Left cardiac atrium (tissue), 4 donors: Measurements from ENCODE around the gene HLA-DQA1. TPM values are rescaled to one million over a fixed set of nuclear protein-coding genes. Genes with fewer than 3 reads are reported as not detected.
"Not testable (repeated sequence)": the region's sequence is repeated elsewhere in the genome, so short reads cannot be mapped to it uniquely, and the experiment has no call there.

Experiments used
- ATAC-seq, 2 donors: fragments of 200-7000 bp; cut with Tn5 transposase; one replicate each; pipeline ENCODE4 v1.9.1; 2020; ENCODE audit warnings: mild to moderate bottlenecking in 2 of 2, moderate library complexity in 2 of 2
- DNase-seq: peaks from one replicate; pipeline ENCODE4 v3.0.0-alpha.2; 2020
- intact Hi-C, 2 donors: fragments of 100-400 bp; cut with DNase I; formaldehyde crosslinking; loops; one replicate each; pipeline versions ENCODE4 v1.14.1 to v1.15.1; 2022 to 2023
- total RNA-seq, 2 donors: library from RNA; stranded (reverse); fragmentation: NEBNext Ultra II Directional; extraction: Animal tissue kit (Norgen Biotek cat#: 25700); gene quantifications; one replicate each; pipeline ENCODE4 v1.2.1, GENCODE V29; 2021
- donor health status: DM: no; HTN: yes; CAD: no.
- donor health status: DM: no; HTN: yes; CAD: no; lungs with severe emphysema.
- donor health status: DM: yes; HTN: yes; CAD: no.
- donor health status: Dilated cardiomyopathy.

HLA-DQA1 gene
- total RNA-seq, 2 donors from 2014 or later = 7.7 to 8.3 TPM

DNA sequence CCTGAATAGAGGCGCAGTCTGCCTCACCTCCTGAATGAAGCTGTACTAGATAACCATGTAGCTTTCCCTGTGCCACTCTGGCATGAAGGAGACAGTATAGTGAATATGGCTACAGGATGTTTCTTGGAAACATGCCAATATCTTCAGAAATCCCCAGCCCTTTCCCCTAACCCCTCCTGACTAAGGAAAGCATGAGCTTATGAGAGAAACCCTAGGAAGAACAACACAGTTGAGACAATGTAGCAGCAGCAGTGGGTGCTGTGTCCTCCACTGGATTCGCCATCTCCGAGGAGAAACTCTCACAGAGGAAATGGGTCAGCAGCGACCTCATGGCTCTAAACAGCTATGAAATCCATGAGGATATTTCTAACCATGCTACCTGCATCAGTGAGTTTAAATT lies 6.7 kb downstream of the HLA-DQA1 start:
- intact Hi-C loops = no loop called here
- no peak for DNase-seq
- ATAC-seq = no peak

DNA sequence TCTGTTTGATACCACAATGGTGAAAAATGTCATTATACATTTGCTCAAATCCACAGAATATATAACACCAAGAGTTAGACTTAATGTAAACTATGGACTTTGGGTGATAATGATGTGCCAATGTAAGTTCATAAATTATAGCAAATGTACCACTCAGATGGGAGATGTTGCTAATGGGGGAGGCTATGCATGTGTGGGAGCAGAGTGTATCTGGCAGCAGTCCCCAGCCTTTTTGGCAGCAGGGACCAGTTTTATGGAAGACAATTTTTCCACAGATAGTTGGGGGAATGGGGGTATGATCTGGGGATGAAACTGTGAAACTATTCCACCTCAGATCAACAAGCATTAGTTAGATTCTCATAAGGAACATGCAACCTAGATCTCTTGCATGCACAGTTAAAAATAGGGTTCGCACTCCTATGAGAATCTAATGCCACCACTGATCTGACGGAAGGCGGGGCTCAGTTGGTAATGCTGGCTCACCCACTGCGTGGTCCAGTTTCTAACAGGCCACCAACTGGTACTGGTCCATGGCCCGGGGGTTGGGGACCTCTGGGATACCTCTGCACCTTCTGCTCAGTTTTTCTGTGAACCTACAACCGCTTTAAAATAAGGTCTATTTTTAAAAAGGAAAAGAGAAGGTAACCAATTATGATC lies 8.0 kb downstream of the HLA-DQA1 start:
- intact Hi-C loops = no loop called here
- ATAC-seq (no peak), DNase-seq (no peak)

DNA sequence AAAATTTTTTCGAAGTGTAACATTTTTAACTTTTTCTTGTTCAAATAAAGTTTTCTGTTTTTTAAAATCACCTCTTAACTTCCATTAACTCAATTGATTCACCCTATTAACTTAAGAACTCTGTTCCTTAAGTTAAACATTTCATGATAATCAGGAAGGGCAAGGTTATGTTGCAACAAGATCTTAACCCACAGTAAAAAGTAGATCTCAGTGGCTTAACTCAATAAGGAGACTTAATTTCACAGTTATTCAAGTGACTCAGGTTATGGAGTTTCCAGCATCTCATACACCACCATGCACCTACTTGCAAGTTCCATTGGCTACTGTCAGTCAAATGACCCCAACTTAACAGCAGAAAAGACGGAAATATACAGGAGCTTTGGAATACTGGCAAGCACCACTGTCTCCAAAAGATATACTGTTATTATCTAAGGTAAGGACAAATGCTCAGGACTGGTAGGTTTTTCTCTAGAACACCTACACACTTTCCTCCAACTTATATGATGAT lies 18.1 kb downstream of the HLA-DQA1 start:
- no peak for ATAC-seq
- DNase-seq = no peak
- intact Hi-C loops = no loop called here

DNA sequence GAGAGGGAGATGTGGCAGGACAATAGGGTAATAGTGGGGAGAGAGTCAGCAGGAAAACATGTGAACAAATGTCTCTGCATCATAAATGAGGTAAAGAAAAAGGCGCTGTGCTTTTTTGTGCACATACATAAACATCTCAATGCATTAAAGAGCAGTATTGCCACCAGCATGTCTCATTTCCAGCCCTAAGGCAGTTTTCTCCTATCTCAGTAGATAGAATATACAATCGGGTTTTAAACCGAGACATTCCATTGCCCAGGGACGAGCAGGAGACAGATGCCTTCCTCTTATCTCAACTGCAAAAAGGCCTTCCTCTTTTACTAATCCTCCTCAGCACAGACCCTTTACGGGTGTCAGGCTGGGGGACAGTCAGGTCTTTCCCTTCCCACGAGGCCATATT lies 20.1 kb downstream of the HLA-DQA1 start:
- DNase-seq, ATAC-seq, intact Hi-C loops: not testable (repeated sequence)

DNA sequence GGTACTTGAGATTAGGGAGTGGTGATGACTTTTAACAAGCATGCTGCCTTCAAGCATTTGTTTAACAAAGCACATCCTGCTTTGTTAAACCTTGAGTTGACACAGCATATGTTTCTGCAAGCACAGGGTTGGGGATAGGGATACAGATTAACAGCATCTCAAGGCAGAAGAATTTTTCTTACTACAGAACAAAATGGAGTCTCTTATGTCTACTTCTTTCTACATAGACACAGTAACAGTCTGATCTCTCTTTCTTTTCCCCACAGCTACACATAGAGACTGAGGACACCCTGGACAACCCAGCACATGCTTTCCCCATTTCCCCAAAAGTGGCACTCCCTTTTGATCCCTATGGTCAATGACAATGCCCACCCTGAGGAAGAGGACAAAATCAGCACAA lies 20.6 kb downstream of the HLA-DQA1 start:
- DNase-seq, intact Hi-C loops, ATAC-seq: not testable (repeated sequence)

DNA sequence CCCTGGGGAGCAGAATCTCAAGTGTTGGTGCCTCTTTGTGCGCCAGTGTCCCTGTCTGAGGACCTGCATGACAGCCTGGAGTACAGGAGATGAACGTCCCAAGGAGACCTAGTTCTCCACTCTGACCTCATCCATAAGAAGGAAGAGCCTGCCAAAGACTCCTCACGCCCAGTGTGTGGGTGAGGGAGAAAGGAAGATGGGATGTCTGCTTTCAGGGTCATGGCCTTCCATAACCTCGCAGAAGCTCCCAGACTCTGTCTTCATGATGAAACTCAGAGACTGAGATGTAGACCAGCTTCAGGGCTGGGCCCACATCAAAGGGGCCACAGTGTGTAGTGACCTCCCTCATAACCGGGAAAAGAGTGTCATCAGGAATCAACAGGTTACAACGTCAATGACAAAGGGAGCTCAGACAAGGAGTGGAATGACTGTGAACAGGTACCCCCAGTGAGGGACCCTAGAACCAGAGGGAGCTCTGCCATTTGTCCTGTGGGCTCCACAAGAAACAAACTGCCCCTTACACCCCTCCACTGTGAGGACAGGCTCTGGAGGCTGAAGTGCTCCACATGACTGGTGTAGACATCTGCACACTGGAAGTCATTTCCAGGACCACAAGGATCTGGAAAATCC lies 21.2 kb downstream of the HLA-DQA1 start:
- no peak for DNase-seq
- ATAC-seq = no peak
- intact Hi-C loops = no loop called here

DNA sequence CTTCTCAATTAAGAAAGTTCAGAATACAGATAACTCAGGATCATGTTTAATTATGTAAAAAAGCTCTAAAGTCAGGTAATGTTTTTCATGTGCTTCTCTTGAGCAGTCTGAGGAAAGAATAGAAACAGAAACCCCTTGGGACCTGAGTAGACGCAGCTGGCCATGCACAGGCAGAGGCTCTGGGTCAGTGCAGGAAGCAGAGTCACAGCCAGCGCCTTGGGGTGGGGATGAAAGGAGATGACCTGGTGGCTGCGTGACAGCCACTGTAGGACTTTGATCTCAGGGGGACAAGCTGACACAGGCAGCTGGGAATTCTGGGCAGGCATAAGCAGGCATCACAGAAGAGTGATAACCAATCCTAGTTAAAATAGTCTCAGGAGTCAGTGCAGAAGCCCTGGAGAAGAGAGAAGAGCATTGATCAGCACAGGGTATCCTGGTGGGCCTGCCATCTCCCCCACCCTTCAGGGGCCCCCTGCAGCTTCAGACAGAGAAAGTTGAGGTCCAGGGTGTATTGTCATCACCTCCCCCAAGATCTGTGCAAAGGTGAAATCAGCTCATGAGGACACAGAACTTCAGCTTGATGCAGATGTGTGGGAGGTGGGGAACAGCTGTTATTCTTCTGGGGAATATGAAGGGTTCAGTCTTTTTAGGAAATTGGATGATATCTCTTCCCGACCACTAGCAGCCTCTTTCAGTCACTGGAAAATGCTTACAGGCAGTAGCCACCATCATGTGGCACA lies 22.8 kb downstream of the HLA-DQA1 start:
- no peak for DNase-seq
- no peak for ATAC-seq
- intact Hi-C loops = no loop called here

DNA sequence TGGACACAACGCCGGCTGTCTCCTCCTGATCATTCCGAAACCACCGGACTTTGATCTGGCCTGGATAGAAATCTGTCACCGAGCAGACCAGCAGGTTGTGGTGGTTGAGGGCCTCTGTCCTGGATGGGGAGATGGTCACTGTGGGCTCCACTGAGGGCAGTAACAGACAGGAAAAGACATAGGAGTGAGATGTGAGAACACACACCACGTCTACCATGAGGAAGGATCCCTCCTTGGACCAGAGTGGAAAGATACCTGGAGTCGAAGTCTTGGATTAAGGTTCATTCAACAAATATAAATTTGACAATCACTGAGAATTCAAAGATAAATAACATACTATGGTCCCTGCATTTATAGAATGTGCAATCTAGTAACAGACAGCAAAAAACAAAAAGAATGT lies 24.9 kb downstream of the HLA-DQA1 start:
- no peak for DNase-seq
- no peak for ATAC-seq
- intact Hi-C loops = no loop called here

DNA sequence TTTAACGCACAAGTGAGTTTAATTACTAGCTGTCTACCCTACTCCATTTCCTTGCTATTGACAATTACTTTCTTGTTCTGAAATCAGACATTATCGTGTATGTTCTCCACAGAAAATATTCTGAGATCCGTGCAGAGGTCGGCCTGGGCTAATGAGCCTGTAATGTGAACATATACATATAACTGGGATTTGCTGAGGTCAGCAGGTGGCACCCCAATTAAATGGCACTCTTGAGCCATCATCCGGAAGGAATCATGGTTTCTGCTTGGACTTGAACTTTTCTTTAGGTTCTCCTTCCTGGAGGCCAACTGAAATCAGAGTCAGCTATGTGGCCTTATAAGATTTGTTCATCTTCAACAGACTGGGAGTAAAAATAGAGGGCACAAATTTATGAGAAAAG lies 25.6 kb downstream of the HLA-DQA1 start:
- intact Hi-C loops = no loop called here
- DNase-seq = no peak
- no peak for ATAC-seq

DNA sequence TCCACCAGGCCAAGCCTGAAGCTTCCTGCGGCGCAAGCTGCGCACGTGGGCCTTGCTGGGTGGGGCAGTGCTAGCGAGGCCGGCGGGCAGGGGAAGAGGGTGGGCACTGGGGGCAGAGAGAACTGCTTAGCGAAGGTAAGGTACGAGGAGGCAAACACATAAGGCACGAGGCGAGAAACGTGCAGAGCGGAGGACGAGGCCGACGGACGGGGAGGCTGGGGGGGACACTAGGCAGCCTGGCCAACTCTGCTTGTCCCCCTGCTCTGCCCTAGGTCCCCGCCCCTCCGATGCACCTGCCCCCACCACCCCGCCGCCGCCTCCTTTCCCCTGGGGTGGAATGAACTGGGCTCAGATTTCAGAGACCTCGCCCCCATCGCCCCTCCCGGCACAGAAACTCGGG lies 27.1 kb downstream of the HLA-DQA1 start:
- no peak for ATAC-seq
- intact Hi-C loops = no loop called here
- no peak for DNase-seq

DNA sequence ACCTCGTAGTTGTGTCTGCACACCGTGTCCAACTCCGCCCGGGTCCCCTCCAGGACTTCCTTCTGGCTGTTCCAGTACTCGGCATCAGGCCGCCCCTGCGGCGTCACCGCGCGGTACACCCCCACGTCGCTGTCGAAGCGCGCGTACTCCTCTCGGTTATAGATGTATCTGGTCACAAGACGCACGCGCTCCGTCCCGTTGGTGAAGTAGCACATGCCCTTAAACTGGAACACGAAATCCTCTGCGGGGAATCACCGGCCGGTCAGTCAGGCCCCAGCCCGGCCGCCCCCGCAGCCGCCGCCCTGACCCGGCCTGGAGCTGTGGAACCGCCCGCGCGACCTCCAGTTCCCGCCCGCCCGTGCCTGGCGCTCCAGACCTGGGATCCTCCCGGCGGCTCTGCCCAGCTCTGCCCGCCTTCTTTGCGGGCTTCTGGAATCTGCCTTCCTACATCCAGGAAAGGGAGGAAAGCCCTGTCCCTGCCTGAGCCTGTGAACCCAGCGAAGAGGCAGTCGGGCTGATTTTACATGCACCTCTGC lies 27.7 kb downstream of the HLA-DQA1 start:
- DNase-seq = peak; percentile 42
- ATAC-seq = peak in 1 of 2 donors; percentile 59
- intact Hi-C loops = loop anchor here in 1 of 2 donors (5.0 kb wide), 1 partner anchor 97 kb away; the partner anchor contains the start of gene HLA-DQB2

DNA sequence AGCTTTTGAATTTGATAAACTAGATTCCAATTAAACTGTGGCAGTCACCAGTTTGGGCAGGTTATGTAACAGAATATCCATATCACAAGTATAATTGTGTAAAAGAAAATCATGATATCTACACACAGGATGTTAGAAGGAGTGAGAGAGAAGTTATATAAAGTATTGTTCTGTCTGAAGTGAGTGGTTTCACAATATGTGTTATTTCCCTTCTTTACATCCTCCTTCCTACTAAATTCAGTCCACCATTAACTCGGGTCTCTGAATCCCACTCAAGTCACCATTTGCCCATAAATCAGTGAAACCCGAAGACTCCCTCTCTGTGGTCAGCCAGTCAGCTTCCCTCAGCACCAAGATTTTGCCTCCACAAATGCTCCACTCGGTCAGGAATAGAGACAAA lies 28.5 kb downstream of the HLA-DQA1 start:
- intact Hi-C loops = loop anchor here in 1 of 2 donors (5.0 kb wide), 1 partner anchor 97 kb away; the partner anchor contains the start of gene HLA-DQB2
- DNase-seq = no peak
- no peak for ATAC-seq

DNA sequence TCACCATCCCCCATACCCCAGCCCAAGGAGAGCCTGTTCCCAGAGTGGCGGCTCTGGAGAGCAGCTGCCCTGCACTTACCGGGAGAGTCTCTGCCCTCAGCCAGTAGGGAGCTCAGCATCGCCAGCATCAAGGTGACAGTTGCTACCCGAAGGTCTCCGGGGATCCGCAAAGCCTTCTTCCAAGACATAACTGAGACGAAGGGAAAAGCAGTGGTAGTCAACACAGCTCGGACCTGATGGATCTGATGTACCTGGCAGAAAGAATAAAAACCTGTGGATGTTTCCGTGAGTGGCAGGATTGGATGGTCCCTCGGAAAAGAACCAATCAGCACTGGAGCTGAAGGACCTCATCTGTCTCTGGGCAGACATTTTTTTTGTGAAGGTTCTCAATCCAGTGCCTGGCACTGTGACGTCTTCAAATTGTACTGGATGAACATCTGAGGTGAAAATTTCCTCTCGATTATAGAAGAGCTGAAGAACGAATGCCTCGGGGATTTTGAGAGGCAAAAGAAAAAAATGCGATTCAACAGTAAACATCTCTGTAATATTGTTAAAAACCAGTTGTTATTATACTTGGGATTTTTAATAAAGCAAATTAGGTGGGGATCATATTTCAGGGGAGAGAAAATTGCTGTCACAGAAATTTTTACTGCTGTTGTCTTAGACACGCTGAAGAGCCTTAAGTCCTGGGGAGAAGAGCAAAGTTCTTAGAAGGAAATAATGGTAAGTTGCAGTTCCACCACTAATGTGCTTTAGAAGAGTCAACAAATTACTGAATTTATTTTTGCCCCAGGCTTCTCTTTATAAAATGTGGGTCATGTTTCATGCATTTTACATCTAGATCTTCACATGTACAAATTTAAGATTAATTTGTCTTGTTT lies 29.5 kb downstream of the HLA-DQA1 start, which contains the start of gene HLA-DQB1:
HLA-DQB1 (minus strand) TSS at position 238 of the 881 bp plus-strand sequence; CDS start at position 188, 50 bp downstream.
- peak; percentile 86 to 87 for ATAC-seq
- intact Hi-C loops = loop anchor here in 1 of 2 donors (5.0 kb wide), 1 partner anchor 96 kb away; the partner anchor contains the start of gene HLA-DQB2
- DNase-seq = peak; percentile 23

DNA sequence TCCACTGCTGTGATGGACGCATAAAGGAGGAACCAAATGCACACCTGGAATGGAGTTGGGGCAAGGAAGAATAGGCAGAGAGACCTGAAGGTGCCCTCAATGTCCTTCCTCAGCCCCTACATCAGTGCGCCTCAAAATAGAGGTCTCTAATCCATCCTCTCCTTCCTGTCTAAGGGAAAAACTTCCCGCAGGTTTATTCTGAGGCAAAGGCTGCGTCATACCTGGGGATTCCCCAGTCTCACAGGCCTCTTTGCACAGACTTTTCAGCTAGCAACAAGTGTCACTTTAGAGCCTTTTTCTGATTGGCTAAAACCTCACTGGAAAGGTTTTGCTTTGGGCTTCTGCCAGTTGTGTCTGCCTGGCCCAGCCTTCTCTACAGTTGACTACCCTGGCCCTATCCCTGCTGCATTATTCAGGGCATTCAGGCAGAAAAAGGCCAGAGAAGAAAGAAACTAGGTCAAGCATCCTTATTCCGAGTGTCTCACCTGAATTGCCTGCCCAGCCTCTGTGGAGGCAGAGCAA lies 31.1 kb downstream of the HLA-DQA1 start:
- ATAC-seq = peak; percentile 79 to 88
- intact Hi-C loops = loop anchor here in 1 of 2 donors (5.0 kb wide), 1 partner anchor 94 kb away; the partner anchor contains the start of gene HLA-DQB2
- peak; percentile 28 for DNase-seq

DNA sequence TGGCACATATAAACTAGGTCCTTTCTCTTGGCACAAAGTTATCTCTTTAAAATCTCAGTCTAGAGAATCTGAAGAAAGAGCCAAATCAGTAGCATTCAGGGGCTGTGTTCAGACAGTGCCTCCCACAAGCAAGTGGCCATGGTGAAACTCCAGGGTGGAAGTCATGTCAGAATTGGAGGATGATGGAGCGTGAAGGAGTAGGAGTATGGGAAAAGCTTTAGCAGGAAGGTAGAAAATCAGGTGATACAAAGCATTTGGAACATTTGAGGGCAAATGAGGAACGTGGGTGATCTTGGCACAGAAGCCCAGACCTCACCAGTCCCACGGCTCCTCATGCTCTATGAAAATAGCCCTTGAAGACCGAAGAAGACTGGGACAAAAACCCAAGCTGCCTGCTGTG lies 32.0 kb downstream of the HLA-DQA1 start:
- no peak for DNase-seq
- intact Hi-C loops = loop anchor here in 1 of 2 donors (5.0 kb wide), 1 partner anchor 93 kb away; the partner anchor contains the start of gene HLA-DQB2
- no peak for ATAC-seq

DNA sequence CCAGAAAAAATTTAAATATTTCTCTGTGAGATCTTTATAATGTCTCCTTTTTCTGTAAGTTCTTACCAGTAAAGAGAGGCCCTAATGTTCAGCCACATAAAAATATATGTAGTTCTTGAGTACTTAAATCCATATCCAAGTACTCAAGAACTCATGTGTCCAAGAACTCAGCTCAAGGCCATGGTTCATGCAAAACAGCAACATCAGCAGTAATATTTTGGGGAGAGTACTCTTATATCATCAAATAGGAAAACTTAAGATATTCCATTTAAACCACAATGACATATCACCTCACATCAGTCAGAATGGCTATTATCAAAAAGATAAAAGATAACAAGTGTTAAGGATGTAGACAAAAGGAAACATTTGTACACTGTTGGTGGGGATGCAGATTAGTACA lies 32.7 kb downstream of the HLA-DQA1 start:
- no peak for DNase-seq
- no peak for ATAC-seq
- intact Hi-C loops = loop anchor here in 1 of 2 donors (5.0 kb wide), 1 partner anchor 92 kb away; the partner anchor contains the start of gene HLA-DQB2

DNA sequence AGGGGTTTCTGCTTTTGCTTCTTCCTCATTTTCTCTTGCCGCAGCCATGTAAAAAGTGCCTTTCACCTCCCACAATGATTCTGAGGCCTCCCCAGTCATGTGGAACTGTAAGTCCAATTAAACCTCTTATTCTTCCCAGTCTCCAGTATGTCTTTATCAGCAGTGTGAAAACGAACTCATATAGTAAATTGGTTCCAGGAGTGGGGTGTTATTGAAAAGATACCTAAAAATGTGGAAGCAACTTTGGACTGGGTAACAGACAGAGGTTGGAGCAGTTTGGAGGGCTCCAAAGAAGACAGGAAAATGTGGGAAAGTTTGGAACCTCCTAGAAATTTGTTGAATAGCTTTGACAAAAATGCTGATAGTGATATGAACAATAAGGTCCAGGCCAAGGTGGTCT lies 34.7 kb downstream of the HLA-DQA1 start:
- intact Hi-C loops, DNase-seq, ATAC-seq: not testable (repeated sequence)

DNA sequence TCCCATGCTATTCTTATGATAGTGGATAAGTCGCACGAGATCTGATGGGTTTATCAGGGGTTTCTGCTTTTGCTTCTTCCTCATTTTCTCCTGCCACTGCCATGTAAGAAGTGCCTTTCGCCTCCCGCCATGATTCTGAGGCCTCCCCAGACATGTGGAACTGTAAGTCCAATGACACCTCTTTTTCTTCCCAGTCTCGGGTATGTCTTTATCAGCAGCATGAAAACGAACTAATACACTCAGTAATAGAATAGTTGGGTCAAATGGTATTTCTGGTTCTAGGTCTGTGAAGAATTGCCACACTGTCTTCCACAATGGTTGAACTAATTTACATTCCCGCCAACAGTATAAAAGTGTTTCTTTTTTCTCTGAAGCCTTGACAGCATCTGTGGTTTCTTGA lies 36.9 kb downstream of the HLA-DQA1 start:
- ATAC-seq, intact Hi-C loops, DNase-seq: not testable (repeated sequence)
